DMS53 treated with DMSO at 0.1 percent for 48 hours (cell line): ENCODE results near the gene SOST.

Experiments used
- DNase-seq: peaks from one replicate; lab custom pipeline; 2025; ENCODE audit not compliant: unreplicated experiment; lab: John Stamatoyannopoulos, UW

SOST gene

DNA sequence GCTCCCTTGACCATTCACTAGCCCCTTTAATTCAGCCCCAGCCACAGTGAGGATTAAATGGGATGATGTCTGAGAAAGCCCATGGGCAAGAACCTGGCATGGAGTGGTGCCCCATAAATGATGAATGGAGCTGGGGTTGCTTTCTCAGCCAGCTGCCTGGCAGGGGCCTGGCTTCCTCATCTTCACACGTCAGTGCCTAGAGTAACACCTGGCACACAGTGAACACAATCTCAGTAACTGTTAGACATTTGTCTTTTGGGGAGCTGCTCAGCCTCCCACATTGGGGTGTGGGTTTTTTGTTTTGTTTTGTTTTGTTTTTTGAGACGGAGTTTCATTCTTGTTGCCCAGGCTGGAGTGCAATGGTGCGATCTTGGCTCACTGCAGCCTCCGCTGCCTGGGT lies 49.4 kb downstream of the SOST start:
- DNase-seq = no peak

DNA sequence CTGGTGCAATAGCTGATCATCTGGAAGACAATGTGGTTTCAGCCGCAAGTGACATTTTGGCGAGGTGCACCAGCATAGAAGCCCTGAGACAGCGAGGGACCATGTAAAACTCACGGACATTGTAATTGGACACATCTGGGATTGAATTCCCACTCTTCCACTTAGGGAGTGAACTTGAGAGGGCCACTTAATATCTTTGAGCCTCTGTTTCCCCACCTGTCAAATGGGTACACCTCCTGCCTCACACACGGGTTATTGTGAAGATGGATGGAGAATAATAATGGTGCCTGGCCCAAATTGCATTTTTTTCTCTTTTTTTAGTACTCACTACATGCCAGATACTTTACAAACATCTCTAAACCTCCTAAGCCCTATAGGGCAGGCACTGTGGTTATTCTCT lies 51.4 kb downstream of the SOST start:
- no peak for DNase-seq

- DNase-seq = no peak
These were observed 52.4 kb downstream of the SOST start for GRCh38 chr17:43706235-43706634.
